HG03175 (cell line): ENCODE measurements around the gene DUS3L.
"Not testable (repeated sequence)": the region's sequence is repeated elsewhere in the genome, so short reads cannot be mapped to it uniquely, and the experiment has no call there.

ENCODE experiments used
- ATAC-seq: cut with Tn5 transposase; IDR thresholded peaks from one replicate; pipeline ENCODE4 v1.9.1; 2021; ENCODE audit warnings: mild to moderate bottlenecking, moderate library complexity; ENCODE audit not compliant: unreplicated experiment

Gene DUS3L

DNA sequence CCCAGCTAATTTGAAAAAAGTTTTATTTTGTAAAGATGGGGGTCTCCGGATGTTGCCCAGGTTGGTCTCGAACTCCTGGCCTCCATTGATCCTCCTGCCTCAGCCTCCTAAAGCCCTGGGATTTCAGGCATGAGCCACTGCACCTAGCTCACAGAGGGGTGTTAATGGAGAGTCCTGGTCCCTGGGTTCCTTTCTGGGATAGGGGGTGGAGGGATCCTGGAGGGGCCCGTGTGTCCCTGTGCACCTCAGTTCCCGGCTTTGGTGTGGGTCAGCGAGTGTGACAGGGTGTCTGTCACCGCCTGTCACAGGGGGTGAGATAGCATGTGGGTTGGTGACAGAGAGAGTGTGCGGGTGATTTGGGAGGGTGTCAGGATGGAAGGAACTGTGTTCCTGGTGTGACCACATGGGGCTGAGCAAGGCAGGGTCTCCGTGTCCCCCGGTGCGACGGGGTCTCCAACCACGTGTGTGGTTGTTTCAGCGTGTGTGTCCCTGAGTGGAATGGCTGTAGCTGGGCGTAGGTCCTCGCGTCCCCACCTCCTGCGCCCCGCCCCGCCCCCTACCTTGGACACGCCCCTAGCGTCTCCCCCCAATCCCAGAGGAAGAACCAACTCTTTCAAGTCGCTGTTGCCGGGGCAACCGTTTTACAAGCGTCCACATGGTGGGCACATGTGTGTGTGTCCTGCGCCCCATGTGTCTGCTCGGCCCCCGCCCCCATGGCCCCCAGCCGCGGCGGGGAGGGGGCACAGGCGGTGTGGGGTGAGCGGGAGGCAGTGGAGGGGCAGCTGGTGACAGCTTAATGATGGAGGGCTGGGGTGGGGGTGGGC, 11.0 kb upstream of the DUS3L start:
- ATAC-seq: no peak

DNA sequence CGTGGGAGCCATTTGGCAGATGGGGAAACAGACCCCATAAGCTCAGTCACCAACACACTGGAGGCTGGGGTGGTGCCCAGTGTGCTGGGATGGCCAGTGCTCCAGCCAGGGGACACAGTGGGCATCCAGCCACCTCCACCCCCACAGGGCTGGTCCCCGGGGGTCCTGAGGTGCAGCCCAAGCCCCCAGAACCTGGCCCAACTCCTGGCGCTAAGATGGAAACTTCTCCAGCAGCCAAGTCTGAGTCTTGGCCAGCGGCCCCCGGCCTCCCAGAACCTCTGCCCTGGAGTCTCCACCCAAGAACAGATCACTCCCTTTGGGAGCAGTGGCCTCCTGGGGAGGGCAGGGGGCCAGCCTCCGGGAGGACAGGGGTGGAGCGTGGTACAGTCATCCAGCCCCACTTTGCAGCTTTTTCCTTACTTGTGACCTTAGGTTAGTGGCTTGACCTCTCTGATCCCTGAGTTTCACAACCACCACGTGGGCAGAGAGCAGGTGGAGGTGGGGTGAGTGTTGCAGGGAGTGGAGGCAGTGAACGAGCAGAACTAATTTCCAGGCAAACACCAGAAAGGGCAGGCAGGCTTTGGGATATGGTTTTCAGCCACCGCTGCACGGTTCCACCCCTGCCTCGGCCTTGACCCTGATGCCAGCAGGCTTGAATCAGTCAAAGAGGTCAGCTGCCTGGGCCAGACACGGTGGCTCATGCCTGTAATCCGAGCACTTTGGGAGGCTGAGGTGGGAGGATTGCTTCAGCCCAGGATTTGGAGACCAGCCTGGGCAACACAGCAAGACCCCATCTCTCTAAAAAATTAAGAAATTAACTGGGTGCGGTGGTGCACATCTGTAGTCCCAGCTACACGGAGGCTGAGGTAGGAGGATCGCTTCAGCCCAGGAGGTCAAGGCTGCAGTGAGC, 9.7 kb upstream of the DUS3L start:
- no peak for ATAC-seq

DNA sequence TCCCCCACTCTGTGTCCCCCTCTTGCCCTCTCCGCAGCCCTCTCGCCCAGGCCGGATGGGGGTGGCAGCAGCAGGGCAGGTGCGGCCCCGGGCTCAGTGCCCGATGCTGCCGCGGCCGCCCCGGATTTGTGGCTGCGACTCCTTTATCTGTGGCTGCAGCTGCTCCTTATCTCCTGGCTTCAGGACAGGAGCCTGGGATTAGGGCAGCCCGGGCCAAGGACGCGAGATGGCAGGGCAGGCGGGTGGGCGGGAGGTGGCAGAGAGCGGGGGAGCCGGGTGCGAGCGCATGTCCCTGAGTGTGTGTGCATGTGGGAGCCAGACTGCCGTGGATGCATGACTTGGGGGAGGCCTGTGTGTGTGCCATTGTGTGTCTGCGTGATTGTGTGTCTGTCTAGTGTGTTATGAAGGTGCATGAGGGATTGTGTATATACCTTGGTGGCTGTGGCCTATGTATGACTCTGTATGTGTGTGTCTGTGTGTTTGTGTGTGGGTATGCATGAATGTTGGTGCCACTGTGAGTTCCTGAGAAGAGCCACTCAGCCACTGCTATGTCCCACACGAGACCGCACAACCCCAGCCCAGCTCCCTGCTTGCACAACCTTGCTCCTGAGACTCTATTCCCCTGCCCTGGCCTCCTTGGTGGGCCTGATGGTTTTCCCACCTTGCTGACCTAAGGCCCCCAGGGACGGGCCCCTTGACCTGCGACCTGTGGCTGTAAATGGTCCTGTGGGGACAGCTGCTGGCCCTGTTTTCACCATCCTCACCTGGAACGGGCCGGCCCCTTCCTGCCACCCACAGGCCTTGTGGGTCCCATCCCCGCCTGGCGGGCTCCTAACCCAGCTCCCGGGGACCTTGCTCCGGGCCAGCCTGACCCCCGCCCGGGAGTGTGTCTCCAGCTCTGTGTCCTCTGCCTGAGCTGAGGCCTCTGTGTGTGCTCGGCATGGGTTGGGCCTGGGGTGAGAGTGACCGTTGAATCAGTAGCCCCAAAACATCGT, 8.6 kb upstream of the DUS3L start:
- ATAC-seq: no peak

DNA sequence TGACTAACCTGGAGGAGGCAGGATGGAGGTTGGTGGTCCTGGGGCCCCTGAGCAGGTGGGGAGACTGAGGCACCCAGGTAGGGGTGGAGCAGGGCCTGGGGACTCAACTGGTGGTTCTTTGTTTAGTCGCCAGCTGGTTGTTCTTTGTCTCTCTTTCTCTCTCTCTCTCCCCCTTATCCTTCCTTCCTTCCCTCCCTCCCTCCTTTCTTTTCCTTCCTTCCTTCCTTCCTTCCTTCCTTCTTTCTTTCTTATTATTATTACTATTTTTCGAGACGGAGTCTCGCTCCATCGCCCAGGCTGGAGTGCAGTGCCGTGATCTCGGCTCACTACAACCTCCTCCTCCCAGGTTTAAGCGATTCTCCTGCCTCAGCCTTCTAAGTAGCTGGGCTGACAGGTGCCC, 7.3 kb upstream of the DUS3L start:
- ATAC-seq: no peak

DNA sequence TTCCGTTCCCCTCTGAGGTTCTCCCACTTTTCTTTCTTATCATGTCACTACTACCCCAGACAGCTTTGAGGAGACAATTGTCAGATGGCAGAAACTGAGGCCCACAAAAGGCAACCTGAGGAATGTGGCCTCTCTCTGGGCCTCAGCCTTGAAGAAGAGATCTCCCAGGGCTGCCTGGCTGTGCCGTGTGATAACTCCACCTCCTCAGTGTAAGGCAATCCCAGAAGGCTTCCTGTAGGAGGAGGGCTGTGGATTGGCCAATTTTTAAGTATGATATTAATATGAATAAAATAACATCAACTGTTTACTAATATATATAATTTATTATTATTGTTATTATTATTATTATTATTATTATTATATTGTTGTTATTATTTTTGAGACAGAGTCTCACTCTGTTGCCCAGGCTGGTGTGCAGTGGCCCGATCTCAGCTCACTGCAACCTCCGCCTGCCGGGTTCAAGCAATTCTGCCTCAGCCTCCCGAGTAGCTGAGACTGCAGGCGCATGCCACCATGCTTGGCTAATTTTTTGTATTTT, 4.5 kb upstream of the DUS3L start:
- no peak for ATAC-seq

DNA sequence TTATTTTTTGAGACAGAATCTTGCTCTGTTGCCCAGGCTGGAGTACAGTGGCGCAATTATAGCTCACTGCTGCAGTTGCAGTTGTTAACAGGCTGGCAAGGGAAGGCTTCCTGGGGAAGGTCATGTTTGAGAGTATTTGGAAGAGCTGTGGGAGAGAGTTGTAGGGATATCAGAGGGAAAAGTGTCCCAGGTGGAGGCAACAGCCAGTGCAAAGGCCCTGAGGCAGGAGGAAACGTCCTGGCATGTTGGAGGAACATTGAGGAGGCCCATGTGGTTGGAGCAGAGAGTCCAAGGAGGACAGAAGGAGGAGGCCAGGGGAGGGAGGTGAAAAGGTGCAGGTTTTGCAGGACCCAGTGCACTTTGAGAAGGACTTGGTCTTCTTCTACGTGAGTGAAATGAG, 2.2 kb upstream of the DUS3L start:
- no peak for ATAC-seq

DNA sequence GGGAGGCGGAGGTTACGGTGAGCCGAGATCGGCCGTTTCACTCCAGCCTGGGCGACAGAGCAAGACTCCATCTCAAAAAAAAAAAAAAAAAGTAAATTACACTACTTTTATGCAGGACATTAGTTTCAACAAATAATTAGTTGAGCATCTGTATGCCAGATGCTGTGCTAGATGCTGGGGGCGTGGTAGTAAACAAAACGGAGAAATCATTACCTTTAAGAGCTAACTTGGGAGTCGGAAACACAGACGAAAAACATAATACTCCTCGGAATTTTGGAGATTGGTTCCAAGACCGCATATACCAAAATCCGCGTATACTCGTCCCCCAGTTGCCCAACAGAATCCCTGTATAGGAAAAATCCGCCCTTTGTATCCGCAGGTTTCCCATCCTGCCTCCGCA, 1.3 kb upstream of the DUS3L start:
- no peak for ATAC-seq

DNA sequence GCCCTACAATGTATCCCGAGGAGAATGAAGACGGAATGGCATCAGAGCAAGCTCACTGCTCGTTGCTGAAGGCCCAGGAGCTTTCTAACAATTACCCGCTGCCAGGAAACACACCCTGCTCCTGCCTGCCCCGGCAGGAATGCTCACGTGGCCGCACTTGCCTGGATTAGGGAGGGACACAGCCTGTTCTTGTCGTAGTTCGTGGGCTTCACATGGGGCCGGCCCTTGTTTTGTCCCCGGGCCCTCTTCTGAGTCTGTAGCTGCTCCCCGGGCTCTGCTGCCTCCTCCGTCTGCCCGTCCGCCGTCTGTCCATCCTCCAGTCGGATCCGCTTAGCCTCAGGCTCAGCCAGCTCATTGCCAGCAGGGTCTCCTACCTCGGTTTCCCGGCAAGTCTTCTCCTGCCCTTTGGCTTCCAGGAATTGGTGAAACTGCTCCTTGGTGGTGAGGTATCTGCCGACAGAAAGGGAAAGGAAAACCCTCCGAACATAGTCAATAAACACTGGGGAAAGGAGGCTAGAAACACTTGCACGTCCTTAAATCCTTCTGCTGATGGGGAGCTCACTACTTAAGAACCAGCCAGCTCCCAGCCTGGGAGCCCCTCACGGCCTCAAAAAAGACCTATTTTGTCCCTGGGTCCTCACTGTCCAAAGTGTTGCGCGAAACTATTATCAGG, 941 bp downstream of the DUS3L start:
- no peak for ATAC-seq

DNA sequence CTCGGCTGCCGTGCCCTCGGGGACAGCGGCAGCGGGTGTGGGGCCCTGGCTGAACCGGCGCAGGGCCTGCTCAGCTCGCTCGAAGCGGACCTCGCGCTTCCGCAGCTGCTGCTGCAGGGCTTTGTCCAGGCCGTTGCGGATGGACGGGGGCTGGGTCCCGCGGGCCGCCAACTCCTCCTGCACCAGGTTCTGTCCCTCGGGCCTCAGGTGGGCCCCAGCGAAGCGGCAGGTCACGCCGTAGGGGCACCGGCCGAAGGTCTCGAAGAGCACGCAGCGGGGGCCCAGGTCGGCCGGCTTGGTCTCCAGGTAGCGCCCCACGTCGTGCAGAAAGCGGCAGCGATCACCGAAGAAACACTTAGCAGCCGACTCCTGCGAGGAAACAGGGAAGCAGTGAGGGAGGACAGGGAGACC, 1.6 kb downstream of the DUS3L start:
- no peak for ATAC-seq

DNA sequence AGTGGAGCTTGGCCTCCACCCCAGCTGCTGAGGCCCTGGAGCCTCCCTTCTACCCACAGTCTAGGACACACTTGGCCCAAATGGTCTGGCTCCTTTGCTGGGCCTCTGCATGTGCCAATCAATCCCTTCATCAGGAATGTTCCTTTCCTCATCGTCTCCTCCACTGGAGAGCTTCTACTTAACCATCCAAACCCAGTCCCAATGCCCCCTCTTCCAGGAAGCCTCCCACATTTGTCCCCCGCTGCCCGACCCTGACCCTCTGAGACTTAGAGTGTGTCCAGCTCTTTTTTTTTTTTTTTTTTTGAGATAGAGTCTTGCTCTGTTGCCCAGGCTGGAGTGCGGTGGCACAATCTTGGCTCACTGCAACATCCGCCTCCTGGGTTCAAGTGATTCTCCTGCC, 2.5 kb downstream of the DUS3L start:
- ATAC-seq: no peak

DNA sequence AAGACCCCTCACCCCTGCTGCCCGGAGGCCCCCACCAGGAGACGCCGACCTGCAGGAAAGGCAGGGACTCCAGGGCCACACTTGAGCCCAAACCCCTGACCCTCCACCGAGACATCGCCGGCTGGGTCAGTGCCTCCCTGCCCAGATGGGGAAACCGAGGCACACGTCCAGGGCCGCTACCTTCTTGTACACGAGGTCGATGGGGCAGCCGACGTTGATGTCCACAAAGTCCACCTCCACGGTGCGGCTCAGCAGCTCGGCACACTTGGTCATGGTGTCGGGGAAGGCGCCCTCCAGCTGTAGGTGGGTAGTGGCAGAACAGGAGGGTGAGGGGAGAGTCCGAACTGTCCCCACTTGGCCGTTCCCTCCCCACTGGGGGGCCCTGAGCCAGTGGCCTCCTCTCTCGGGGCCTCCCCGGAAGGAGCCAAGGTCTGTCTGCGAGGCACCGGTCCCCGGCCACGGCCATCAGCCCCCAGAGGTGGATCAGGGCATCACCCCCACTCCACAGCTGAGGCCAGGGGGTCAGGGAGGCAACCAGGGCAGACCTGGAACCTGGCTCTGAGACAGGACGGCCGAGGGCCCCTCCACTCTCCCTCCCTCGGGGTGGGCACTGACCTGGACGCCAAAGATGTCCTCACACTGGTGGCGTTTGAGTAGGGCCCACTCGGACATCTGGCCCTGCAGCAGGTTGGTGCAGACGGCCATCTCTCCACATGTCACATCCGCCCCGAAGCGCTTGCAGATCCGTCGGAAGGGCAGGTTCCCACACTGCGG, 3.4 kb downstream of the DUS3L start:
- no peak for ATAC-seq

DNA sequence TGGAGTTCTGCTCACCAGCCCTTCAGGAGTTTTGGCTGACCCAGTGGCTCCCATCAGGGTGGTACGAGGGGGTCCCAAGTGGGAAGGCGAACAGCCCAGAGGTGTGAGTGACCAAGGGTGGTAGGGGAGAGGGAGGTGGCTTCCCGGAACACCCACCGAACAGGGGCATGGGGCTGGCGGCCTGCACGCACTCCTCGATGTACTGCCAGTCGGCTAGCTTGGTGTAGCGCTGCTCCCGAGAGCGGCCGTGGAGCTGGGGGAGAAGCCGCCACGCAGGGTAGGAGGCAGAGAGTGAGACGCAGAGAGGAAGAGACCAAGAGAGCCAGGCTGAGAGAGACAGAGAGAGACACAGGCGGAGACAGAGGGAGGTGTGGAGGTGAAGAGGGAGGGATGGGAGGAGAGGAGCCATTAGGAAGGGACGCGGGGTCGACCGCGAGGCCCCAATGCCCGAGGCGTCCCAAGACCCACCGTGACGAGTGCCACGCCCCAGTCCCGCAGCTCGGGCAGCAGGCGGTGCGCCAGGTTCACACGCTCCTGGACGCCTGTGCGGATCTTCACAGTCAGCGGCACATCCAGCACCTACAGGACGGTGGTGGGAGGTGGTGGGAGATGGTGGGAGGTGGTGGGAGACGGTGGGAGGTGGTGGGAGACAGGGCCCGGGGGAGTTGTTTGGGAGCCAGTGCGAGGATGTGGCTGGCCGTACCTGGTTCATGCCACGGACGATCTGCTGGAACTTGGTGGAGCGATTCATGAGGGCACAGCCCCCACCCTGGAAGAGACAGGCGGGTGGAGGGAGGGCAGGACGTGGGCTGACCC, 4.2 kb downstream of the DUS3L start:
- no peak for ATAC-seq

DNA sequence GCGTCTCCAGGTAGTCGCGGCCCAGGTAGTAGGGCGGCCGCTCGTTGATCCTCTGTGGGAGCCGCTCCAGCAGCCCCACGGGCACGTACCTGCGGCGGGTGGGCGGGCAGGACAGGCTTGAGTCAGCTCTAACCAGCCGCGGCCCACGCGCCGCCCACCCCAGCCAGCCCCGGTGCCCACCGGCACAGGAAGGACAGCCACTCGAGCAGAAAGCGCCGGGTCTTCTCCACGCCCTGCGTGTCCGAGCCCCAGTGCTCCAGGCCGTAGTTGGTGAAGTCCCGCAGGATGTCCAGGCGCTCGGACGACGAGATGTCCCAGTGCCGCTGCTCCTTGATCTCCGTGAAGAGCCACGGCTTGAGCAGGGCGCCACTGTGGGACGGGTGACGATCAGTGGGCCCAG, 5.5 kb downstream of the DUS3L start:
- ATAC-seq: no peak

DNA sequence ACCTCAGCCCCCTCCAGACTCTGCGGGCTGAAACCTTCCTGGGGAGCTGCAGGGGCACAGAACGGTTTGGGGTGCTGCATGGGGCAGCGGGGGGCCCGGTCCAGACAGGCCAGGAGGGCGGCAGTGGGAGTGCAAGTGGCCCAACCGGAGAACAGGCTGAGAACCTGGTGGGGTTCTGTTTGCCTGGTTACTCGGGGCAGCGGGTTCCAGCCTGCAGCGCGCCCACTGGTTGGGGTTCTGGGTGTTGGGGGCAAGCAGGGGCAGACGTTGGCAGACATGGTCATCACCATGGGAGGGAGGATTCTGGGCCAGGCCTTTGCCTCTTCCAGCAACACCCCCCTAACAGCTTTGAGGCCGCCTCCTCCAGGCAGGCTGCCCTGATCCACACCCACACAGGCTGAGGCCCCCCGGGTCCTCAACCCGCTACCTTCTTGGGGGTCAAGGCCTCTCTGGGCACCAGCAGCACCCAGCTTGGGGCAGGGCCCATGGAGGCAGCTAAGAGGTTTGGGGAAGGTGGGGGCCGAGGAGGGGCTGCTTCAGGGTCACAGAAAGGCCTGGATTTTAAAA, 6.3 kb downstream of the DUS3L start, which contains the start of gene PRR22:
Gene PRR22, minus strand, starts transcription at position 166 of the 567 bp plus-strand sequence. Its CDS starts 86 bp downstream, at position 80.
- ATAC-seq: no peak

DNA sequence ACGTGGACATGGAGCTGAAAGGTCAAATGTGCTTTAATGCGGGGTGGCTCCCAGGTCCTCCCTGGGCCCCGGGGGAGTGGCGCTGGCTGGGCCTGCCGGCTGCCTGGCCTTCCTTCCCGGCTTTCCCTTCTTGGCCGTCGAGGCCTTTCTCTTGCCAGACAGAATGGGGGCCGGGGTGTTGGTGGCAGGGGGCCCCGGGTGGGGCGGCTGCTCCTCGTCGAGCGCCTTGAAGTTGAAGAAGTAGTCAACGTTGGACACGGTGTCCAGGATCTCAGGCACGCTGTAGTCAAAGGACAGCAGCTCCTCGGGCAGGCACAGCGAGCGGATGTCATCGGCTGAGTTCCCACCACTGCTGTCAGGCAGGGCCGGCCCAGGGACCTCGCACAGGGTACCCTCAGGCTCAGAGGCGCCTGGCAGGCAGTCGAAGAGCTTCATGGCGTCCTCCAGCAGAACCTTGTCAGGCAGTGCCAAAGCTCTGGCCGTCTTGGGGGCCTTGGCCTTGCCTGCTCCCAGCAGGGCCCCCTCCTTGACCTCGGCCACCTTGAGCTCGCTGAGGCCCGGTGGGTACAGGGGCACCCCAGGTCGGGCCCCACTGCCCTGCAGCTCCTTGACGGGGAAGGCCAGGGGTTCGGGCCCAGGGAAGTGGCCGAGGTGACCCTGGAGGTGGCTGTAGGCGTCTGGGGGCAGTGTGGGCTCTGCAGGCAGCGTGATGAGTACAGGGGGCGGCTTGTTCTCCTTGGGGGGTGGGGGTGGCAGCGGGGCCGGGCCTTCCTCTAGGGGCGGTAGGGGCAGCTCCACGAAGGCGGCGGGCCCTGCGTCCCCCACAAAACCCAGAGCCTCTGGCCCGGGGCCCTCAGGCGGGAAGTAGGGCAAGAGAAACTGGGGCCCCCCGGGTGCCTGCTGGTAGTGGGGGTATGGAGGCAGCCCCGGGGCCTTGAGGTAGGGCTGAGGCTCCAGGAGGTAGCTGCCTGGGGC, 7.7 kb downstream of the DUS3L start:
- no peak for ATAC-seq

DNA sequence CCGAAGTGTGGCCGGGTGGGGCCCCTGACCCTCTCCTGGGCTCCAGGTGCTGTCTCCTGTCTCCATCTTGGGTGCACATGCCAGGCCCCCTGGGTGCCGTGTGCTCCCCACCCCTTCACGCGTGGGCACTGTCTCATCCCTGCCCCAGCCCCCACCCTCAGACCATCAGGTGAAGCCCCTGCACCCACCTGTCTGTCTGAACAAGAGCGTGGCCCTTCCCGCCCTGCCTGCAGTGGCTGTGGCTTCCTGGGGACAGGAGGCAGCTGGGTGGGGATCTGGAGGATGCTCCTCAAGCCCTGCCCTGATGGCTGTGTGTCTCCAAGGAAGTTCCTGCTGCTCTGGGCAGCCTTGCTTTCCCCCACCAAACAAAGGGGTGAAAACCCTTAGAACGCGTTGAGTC, 8.6 kb downstream of the DUS3L start:
- ATAC-seq: no peak

DNA sequence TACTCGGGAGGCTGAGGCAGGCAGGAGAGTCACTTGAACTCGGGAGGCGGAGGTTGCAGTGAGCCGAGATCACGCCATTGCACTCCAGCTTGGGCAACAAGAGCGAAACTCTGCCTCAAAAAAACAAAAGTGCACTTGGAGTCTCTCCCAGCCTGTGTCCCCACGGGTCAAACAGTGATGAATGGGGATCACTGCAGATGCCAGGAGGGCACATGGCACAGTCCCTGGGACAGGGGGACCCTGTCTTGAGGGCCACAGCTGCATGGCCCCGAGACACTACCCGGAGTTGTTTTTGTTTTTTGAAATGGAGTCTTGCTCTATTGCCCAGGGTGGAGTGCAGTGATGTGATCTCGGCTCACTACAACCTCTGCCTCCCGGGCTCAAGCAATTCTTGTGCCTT, 10.0 kb downstream of the DUS3L start:
- ATAC-seq: not testable (repeated sequence)
